ENCODE data around the gene CPED1.

DNA sequence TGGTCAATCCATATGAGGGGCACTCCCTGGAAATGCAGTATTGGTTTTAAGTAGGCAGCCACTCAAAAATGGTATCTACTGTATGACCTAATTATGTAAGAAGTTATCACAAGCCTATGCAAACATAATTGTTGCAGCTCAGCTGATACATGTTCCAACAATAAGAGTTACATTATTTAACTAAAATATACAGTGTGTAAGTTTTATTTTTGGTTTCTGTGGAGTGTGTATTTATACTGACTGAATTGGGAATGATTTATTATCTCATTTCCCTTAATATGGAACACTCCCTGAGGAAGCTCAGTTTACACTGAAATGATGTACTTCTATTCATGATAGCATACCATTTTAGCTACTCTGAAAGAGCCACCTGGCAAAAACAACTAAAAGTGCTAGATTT, 40.5 kb upstream of the CPED1 start:
- TF ChIP-seq SIN3A (IDR thresholded peaks at IDR 0.05; ENCODE audit: borderline replicate concordance, insufficient read depth, low read length) (no peak), POLR2AphosphoS5 (IDR thresholded peaks at IDR 0.05; ENCODE audit: low read depth, low read length) (no peak), TAF1 (IDR thresholded peaks at IDR 0.05; ENCODE audit: borderline replicate concordance, insufficient read depth, low read length) (no peak)
